Keratinocyte (primary cell): Measurements from ENCODE around the gene ECI2. TPM values are rescaled to one million over a fixed set of nuclear protein-coding genes. Genes with fewer than 3 reads are reported as not detected.

ENCODE experiments used
- DNase-seq: peaks from one replicate; pipeline ENCODE4 v3.0.0-alpha.2; 2011; ENCODE audit warnings: low read depth, missing footprints, low spot score
- FAIRE-seq: peaks from 2 replicates; lab custom pipeline; 2011; peaks lifted over from hg19 to GRCh38; lab: Jason Lieb, UNC
- H2AFZ ChIP-seq: 2 replicates; pipeline ENCODE4 v1.6.0; 2012; ENCODE audit warnings: low read length, control low read depth, inconsistent platforms; ENCODE audit not compliant: control insufficient read depth
- H3K27ac ChIP-seq: 2 replicates; pipeline ENCODE4 v1.5.1; 2011; ENCODE audit warnings: low read length; ENCODE audit not compliant: control insufficient read depth, insufficient read depth
- H3K27me3 ChIP-seq: 3 replicates; pipeline ENCODE4 v1.6.0; 2011; ENCODE audit warnings: low read length; ENCODE audit not compliant: control insufficient read depth, insufficient read depth; ENCODE audit errors: extremely low read depth
- H3K36me3 ChIP-seq, 2 experiments: 2 replicates in 1 of 2; 3 replicates in 1 of 2; pipeline ENCODE4 v1.5.1; 2011; ENCODE audit warnings: low read length in 2 of 2, mild to moderate bottlenecking in 1 of 2; ENCODE audit not compliant: control insufficient read depth in 2 of 2, insufficient read depth in 2 of 2; ENCODE audit errors: extremely low read depth in 1 of 2
- H3K4me1 ChIP-seq: 3 replicates; pipeline ENCODE4 v1.5.1; 2011; ENCODE audit warnings: low read length; ENCODE audit not compliant: control insufficient read depth, insufficient read depth; ENCODE audit errors: extremely low read depth
- H3K4me2 ChIP-seq: 3 replicates; pipeline ENCODE4 v1.6.0; 2011; ENCODE audit warnings: low read depth, low read length; ENCODE audit not compliant: control insufficient read depth, insufficient read depth; ENCODE audit errors: extremely low read depth
- H3K4me3 ChIP-seq, 3 experiments: fragments of 200-600 bp in 1 of 3; sonication (generic) in 1 of 3; 2 replicates in 2 of 3; 3 replicates in 1 of 3; pipeline ENCODE4 v1.5.1; 2011 to 2016; ENCODE audit warnings: low read length in 3 of 3, mild to moderate bottlenecking in 3 of 3, control low read depth in 2 of 3, inconsistent platforms in 1 of 3, low read depth in 1 of 3, mixed read lengths in 1 of 3, mixed run types in 1 of 3, moderate library complexity in 1 of 3; ENCODE audit not compliant: control insufficient read depth in 2 of 3, insufficient read depth in 2 of 3; ENCODE audit errors: extremely low read depth in 1 of 3
- H3K79me2 ChIP-seq: 2 replicates; pipeline ENCODE4 v1.6.0; 2012; ENCODE audit warnings: low read length; ENCODE audit not compliant: control insufficient read depth, insufficient read depth
- H3K9ac ChIP-seq: 3 replicates; pipeline ENCODE4 v1.6.0; 2011; ENCODE audit warnings: low read length; ENCODE audit not compliant: control insufficient read depth, insufficient read depth; ENCODE audit errors: extremely low read depth
- H3K9me1 ChIP-seq: 3 replicates; pipeline ENCODE4 v1.6.0; 2011; ENCODE audit warnings: low read length; ENCODE audit not compliant: control insufficient read depth, insufficient read depth; ENCODE audit errors: extremely low read depth
- H3K9me3 ChIP-seq: 2 replicates; pipeline ENCODE4 v1.5.1; 2012; ENCODE audit warnings: low read depth, low read length; ENCODE audit not compliant: control insufficient read depth
- H4K20me1 ChIP-seq: 3 replicates; pipeline ENCODE4 v1.6.0; 2011; ENCODE audit warnings: low read length; ENCODE audit not compliant: control insufficient read depth, insufficient read depth; ENCODE audit errors: extremely low read depth
- EZH2 ChIP-seq: IDR thresholded peaks from one replicate; pipeline ENCODE4 v1.6.1; 2012; ENCODE audit warnings: inconsistent platforms, mild to moderate bottlenecking, low read length, moderate library complexity
- dilution Hi-C: fragments of 300-500 bp; cut with MboI; formaldehyde crosslinking; loops from one replicate; pipeline ENCODE4 v1.7.0; 2020; ENCODE audit warnings: low sequenced_read_pairs; ENCODE audit not compliant: extremely low pct_ligation_motif_present
- polyA plus RNA-seq, 5 experiments: library from polyadenylated mRNA; depleted of rRNA in 3 of 5; stranded (reverse) in 3 of 5; stranded (forward) in 1 of 5; unstranded in 1 of 5; fragments of >200 nt; gene quantifications; 1 replicate in 1 of 5; 2 replicates in 3 of 5; 3 replicates in 1 of 5; pipeline versions ENCODE4 v1.2.1 to v1.2.3, GENCODE V29; 2011 to 2012; ENCODE audit warnings: missing spikeins in 2 of 5, low read depth in 1 of 5, low replicate concordance in 1 of 5
- TF ChIP-seq, protein P1 (sequence below), 3 experiments: IDR thresholded peaks in 1 of 3; conservative IDR thresholded peaks in 1 of 3; optimal IDR thresholded peaks in 1 of 3; 2 replicates in 2 of 3; 3 replicates in 1 of 3; pipeline versions ENCODE3 to v1.5.1; 2011; ENCODE audit warnings: low read length in 3 of 3, mild to moderate bottlenecking in 3 of 3, moderate library complexity in 2 of 3, control low read depth in 1 of 3, inconsistent platforms in 1 of 3; ENCODE audit not compliant: insufficient read depth in 2 of 3; ENCODE audit errors: extremely low read depth in 1 of 3

The ECI2 gene
- polyA plus RNA-seq, 1 donor (not counting 4 experiments of a cell fraction or from before 2014, with no cell fraction given) = 41.6 TPM

DNA sequence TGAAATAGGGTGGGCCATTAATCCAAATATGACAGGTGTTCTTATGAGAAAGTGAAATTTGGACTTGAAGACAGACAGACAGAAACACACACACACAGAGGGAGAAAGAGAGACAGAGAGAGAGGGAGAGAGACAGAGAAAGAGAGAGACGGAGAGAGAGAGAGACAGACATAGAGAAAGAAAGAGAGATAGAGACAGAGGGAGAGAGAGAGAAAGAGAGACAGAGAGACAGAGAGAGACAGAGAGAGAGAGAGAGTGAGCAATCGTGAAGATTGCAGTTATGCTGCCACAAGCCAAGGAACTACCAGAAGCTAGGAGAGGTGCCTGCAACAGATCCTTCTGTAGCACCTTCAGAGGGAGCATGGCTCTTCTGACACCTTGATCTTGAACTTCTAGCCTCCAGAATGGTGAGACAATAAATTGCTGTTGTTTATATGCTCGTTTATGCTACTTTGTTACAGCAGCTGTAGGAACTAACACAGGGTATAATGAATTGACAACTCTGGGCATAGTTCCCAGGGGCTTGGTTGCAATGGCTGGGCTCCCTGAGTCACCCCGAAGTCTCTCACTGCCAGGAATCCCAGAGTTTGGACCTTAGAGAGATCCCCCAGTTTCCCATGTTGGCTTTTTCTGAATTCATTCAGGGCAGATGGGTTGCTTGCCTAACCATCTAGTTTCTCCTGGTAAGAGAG, 44.7 kb upstream of the ECI2 start:
- Histone ChIP-seq H3K9me3 (no peaks in the 10 kb centered on the region), H3K79me2 (no peaks in the 10 kb centered on the region), H3K36me3 (no peaks in the 10 kb centered on the region), H3K27me3 (peaks cover 3% of the 10 kb centered on the region), H3K9ac (no peak overlapping the region), H3K9me1 (no peaks in the 10 kb centered on the region), H2AFZ (no peak overlapping the region), H3K27ac (no peak overlapping the region), H3K4me3 (no peak overlapping the region), H4K20me1 (no peaks in the 10 kb centered on the region), H3K4me2 (no peak overlapping the region), H3K4me1 (no peaks in the 10 kb centered on the region)
- DNase-seq (no peak), FAIRE-seq (no peak)
- dilution Hi-C loops = no loop called here
- TF ChIP-seq EZH2 = no peak
- TF ChIP-seq, protein P1, sequence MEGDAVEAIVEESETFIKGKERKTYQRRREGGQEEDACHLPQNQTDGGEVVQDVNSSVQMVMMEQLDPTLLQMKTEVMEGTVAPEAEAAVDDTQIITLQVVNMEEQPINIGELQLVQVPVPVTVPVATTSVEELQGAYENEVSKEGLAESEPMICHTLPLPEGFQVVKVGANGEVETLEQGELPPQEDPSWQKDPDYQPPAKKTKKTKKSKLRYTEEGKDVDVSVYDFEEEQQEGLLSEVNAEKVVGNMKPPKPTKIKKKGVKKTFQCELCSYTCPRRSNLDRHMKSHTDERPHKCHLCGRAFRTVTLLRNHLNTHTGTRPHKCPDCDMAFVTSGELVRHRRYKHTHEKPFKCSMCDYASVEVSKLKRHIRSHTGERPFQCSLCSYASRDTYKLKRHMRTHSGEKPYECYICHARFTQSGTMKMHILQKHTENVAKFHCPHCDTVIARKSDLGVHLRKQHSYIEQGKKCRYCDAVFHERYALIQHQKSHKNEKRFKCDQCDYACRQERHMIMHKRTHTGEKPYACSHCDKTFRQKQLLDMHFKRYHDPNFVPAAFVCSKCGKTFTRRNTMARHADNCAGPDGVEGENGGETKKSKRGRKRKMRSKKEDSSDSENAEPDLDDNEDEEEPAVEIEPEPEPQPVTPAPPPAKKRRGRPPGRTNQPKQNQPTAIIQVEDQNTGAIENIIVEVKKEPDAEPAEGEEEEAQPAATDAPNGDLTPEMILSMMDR (optimal IDR thresholded peaks at IDR 0.05 in 1 of 3, IDR thresholded peaks at IDR 0.05 in 1 of 3, conservative IDR thresholded peaks at IDR 0.05 in 1 of 3; ENCODE audit: extremely low read depth in 1 of 3, insufficient read depth in 2 of 3, low read length in 3 of 3) = no peak

DNA sequence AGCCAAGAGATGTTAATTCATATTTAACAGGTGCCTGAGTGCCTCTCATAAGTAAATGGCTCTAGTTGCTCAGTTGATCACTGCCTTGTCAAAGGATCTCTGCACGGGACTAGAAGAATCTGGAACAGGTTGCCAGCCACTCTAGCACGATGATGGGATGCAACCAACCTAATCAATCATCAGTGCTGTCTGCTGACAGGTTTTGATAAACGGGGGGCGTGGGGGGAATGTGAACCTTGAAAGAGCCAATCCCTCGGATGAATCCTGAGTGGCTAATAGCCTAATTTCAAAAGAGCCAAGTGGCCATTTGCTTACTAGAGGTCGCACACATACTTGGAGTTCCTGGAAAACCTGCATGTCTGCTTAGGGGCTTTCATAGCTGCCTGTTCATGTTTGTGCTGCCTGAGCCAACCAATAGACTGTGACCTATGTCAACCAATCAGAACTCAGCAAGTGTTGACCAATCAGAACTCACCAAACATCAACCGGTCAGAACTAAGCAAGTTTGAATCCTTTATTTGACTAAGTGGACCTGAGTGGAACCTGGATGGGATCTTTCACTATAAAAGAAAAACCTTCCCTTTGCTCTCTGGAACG, 43.5 kb upstream of the ECI2 start:
- Histone ChIP-seq H3K27ac (no peak overlapping the region), H3K36me3 (no peaks in the 10 kb centered on the region), H3K27me3 (peaks cover 3% of the 10 kb centered on the region), H3K79me2 (no peaks in the 10 kb centered on the region), H3K4me2 (no peak overlapping the region), H2AFZ (no peak overlapping the region), H3K9me3 (no peaks in the 10 kb centered on the region), H3K4me1 (no peaks in the 10 kb centered on the region), H4K20me1 (no peaks in the 10 kb centered on the region), H3K4me3 (no peak overlapping the region), H3K9ac (no peak overlapping the region), H3K9me1 (no peaks in the 10 kb centered on the region)
- DNase-seq = no peak
- dilution Hi-C loops = no loop called here
- no peak for FAIRE-seq
- no peak for TF ChIP-seq EZH2
- TF ChIP-seq, protein P1 (optimal IDR thresholded peaks at IDR 0.05 in 1 of 3, IDR thresholded peaks at IDR 0.05 in 1 of 3, conservative IDR thresholded peaks at IDR 0.05 in 1 of 3; ENCODE audit: extremely low read depth in 1 of 3, insufficient read depth in 2 of 3, low read length in 3 of 3) = no peak
